Large intestine (tissue), 3 donors: ENCODE data around the gene PGGT1B. TPM values are rescaled to one million over a fixed set of nuclear protein-coding genes. Genes with fewer than 3 reads are reported as not detected.

Experiments
- DNase-seq, 2 donors: peaks; one replicate each; pipeline versions ENCODE4 v3.0.0 to v3.0.0-alpha.2; 2013
- H3K27ac ChIP-seq: one replicate; pipeline ENCODE4 v1.5.1; 2013; ENCODE audit warnings: low read length
- H3K27me3 ChIP-seq: 2 replicates; pipeline ENCODE4 v1.6.1; 2013; ENCODE audit warnings: low read length; ENCODE audit not compliant: control insufficient read depth, insufficient read depth
- H3K36me3 ChIP-seq: 2 replicates; pipeline ENCODE4 v1.6.1; 2013; ENCODE audit warnings: low read length; ENCODE audit not compliant: control insufficient read depth, insufficient read depth
- H3K4me1 ChIP-seq: one replicate; pipeline ENCODE4 v1.6.1; 2013; ENCODE audit warnings: low read length; ENCODE audit not compliant: control insufficient read depth, insufficient read depth
- H3K4me3 ChIP-seq: one replicate; pipeline ENCODE4 v1.5.1; 2013; ENCODE audit warnings: low read length
- H3K9me3 ChIP-seq: one replicate; pipeline ENCODE4 v1.6.1; 2013; ENCODE audit warnings: mild to moderate bottlenecking, low read depth, low read length, moderate library complexity; ENCODE audit not compliant: control insufficient read depth
- WGBS: methylation state at CpG from one replicate; pipeline ENCODE4 v1.1.5; 2013; ENCODE audit warnings: low lambda C conversion rate; ENCODE audit not compliant: insufficient coverage; 5-methylcytosine and 5-hydroxymethylcytosine counted together
- polyA plus RNA-seq: library from polyadenylated mRNA; unstranded; fragments of 120-200 nt; gene quantifications from one replicate; pipeline ENCODE4 v1.2.1, GENCODE V29; 2013

Gene PGGT1B
- polyA plus RNA-seq, 1 donor, result 20.5 TPM

GRCh38 chr5:115189866-115190265, 72.8 kb downstream of the PGGT1B start:
- no CpG with 5 or more reads among the region's 2 CpGs for WGBS
- peaks cover 4% of the 10 kb centered on the region for H3K4me1 ChIP-seq
- H3K27me3 ChIP-seq, result peaks cover 7% of the 10 kb centered on the region
- no peak overlapping the region for H3K27ac ChIP-seq
- H3K36me3 ChIP-seq, result no peaks in the 10 kb centered on the region
- H3K9me3 ChIP-seq, result no peaks in the 10 kb centered on the region
- DNase-seq, result no peak
- H3K4me3 ChIP-seq, result no peak overlapping the region

DNA sequence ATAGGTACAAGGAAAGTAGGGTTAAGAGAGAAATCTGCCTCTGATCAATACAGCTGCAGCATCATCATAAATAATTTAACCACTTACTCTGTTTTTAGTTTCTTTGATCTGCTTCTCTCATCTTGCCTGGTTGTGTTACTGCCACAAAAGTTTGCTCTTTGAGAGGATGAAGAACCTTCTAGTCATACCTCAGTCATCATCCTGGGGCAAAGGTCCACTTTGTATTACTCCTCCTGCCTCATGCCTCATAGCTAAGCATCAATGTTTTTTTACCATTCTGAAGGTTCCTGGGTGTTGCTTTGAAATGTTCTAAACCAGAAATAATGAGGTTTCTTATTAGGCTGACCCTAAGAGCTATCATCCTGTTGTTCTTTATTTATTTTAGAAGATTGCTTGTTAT, 75.9 kb downstream of the PGGT1B start:
- no peak for DNase-seq
- Histone ChIP-seq H3K27me3 (peaks cover 22% of the 10 kb centered on the region), H3K36me3 (no peaks in the 10 kb centered on the region), H3K27ac (no peak overlapping the region), H3K4me3 (no peak overlapping the region), H3K4me1 (no peaks in the 10 kb centered on the region), H3K9me3 (no peaks in the 10 kb centered on the region)

DNA sequence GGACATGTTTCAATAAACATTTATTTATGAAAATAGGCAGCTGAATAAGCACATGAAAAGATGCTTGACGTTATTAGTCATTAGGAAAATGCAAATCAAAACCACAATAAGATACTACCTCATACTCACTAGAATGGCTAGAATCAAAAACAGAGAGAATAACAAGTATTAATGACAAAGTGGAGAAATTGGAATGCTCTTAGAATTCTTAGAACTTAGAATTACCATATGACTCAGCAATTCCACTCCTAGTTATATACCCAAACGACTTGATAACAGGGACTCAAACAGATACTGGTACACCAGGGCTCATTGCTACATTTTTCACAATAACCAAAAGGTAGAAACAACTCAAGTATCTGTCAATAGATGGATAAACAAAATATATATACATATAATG, 77.9 kb downstream of the PGGT1B start:
- H3K27ac ChIP-seq, result no peak overlapping the region
- 86% methylated on average over 1 of the region's 2 CpGs for WGBS
- no peaks in the 10 kb centered on the region for H3K9me3 ChIP-seq
- peaks cover 42% of the 10 kb centered on the region for H3K27me3 ChIP-seq
- no peak overlapping the region for H3K4me3 ChIP-seq
- no peaks in the 10 kb centered on the region for H3K36me3 ChIP-seq
- H3K4me1 ChIP-seq, result peaks cover 4% of the 10 kb centered on the region
- no peak for DNase-seq

DNA sequence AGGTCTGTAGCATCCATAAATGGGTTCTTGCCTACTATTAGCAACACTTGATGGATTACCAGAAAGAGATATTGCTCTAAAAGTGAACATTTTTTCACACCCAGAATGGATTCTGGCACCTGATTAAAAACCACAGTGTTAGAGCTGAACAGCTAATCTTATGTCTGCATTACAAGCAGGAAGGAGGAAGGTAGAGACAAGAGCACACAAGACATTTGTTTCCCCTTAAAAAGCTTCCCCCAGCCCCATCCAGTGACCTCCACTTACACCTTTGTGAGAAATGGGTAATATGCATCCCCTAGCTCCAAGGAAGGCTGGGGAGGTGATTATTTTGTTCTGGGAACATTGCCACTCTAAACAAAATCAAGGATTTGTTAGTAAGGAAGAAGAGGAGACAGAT, 80.9 kb downstream of the PGGT1B start:
- peaks cover 67% of the 10 kb centered on the region for H3K27me3 ChIP-seq
- H3K9me3 ChIP-seq, result peaks cover 4% of the 10 kb centered on the region
- no peaks in the 10 kb centered on the region for H3K36me3 ChIP-seq
- H3K27ac ChIP-seq, result no peak overlapping the region
- H3K4me3 ChIP-seq, result no peak overlapping the region
- peaks cover 10% of the 10 kb centered on the region for H3K4me1 ChIP-seq
- no peak for DNase-seq

GRCh38 chr5:115180165-115180709, 82.4 kb downstream of the PGGT1B start:
- Histone ChIP-seq H3K4me1 (peaks cover 10% of the 10 kb centered on the region), H3K4me3 (peak overlapping the region; percentile 27), H3K36me3 (no peaks in the 10 kb centered on the region), H3K27me3 (peaks cover 67% of the 10 kb centered on the region), H3K27ac (no peak overlapping the region), H3K9me3 (peaks cover 4% of the 10 kb centered on the region)
- peak in 1 of 2 donors; percentile 39 for DNase-seq
- WGBS, result 0% methylated on average over 5 of the region's 54 CpGs

DNA sequence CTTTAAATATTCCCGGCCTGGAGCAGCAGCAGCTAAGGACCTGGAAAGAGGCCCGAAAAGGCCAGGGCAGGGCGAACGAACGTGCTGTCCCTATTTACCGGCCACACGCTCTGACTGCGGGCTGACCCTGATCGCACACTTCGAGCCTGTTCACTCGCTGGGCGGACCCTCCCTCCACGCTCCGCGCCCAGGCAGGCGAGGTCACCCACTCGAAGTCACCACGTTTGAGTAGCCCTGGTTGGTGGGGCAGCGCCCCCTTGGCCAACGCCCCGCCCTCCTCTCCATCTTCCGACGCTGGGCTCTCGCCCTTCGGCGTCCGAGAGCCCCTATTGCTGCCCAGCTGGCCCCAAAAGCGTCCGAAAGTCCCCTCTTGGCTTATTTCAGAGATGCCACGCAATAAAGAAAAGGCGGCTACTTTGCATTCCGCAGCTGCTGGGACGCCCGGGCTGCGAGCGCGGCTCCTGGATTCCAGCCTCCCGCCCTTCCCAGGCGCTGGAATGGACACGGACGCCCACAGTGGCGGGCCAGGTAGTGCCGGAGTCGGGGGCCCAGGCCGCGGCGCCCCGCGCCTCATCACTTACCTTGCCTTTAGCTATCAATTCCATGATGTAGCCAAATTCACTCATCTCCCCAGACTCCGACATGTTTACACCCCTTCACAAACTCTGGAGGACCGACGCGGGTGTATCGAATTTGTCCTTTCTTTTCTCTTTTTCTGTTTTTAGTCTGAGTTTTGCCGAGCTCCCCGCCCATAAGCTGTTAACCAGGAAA, 83.1 kb downstream of the PGGT1B start:
- Histone ChIP-seq H3K27ac (no peak overlapping the region), H3K27me3 (peaks cover 67% of the 10 kb centered on the region), H3K4me3 (peak overlapping the region; percentile 27), H3K36me3 (no peaks in the 10 kb centered on the region), H3K4me1 (peaks cover 10% of the 10 kb centered on the region), H3K9me3 (peaks cover 4% of the 10 kb centered on the region)
- peak in 1 of 2 donors; percentile 26 for DNase-seq
- WGBS, result 0% methylated on average over 1 of the region's 56 CpGs

DNA sequence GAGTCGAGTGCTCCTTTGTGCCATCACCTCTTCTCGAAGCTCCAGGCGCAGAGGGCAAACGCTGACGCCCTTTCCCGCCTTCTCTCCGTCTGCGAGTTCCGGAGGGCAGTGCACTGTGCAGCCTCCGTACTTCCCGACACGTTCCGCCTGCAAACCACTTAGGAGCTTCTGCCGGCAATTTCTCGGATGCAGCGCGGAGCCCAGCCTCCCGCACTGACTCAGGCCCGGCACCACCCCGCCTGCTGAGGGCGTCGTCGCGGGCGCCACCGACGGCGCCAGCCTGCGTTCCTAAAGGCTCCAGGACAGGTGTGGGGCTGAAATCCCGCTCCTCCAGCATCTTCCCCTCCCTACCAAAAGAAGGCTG, 83.7 kb downstream of the PGGT1B start:
- H3K9me3 ChIP-seq, result peaks cover 4% of the 10 kb centered on the region
- H3K27me3 ChIP-seq, result peaks cover 68% of the 10 kb centered on the region

GRCh38 chr5:115170929-115171510, 91.7 kb downstream of the PGGT1B start:
- 0% methylated on average over 1 of the region's 16 CpGs for WGBS
- peak overlapping the region; percentile 37 for H3K4me3 ChIP-seq
- no peak overlapping the region for H3K27ac ChIP-seq
- peak in 1 of 2 donors; percentile 36 for DNase-seq
- H3K36me3 ChIP-seq, result no peaks in the 10 kb centered on the region
- H3K27me3 ChIP-seq, result peaks cover 72% of the 10 kb centered on the region
- peaks cover 10% of the 10 kb centered on the region for H3K4me1 ChIP-seq
- H3K9me3 ChIP-seq, result peaks cover 7% of the 10 kb centered on the region

More for the DNA sequence above, 83.7 kb downstream of the PGGT1B start:
- DNase-seq, result no peak
- Histone ChIP-seq H3K36me3 (no peaks in the 10 kb centered on the region), H3K4me1 (peaks cover 12% of the 10 kb centered on the region), H3K4me3 (no peak overlapping the region), H3K27ac (no peak overlapping the region)
- no CpG with 5 or more reads among the region's 30 CpGs for WGBS

DNA sequence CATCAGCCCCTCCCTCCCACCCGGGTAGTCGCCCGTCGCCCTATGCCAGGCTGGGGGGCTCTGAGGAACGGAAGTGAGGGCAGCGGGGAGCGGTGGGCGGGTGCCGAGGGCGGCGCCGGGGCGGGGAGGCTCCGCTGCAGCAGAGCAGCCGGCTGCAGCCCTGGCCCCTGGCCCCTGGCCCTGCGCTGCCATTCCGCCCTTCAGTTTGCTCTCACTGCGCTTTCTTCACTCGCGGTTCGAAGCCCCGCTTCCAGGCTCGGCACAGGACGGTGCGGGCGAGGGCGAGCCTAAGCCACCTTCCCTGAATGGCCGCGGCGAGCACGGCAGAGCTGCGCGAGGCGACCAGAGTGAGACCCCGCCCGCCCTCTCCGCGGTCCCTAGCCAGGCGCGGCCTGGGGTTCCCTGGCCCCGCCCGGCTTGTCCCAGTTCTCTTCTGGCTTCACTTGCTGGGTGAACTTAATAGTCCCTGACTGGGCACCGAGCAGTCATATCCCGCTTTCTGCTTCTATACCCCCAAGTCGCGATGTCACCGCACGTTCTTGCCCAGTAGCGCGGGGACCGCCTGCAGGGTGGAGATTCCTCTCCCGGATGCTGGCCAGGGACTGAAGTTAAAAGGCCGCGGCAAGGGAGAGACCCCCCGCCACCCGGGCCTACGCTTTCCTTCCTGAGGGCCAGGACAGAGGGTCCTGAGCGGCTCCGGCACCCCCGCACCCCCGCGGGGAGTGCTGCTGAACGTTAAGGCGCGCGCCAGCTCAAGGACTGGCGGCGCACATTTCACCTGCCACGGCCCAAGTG, 92.3 kb downstream of the PGGT1B start:
- peak overlapping the region; percentile 37 for H3K4me3 ChIP-seq
- peaks cover 14% of the 10 kb centered on the region for H3K9me3 ChIP-seq
- H3K36me3 ChIP-seq, result no peaks in the 10 kb centered on the region
- no peak for DNase-seq
- H3K27me3 ChIP-seq, result peaks cover 69% of the 10 kb centered on the region
- 20% methylated on average over 1 of the region's 69 CpGs for WGBS
- no peak overlapping the region for H3K27ac ChIP-seq
- peaks cover 10% of the 10 kb centered on the region for H3K4me1 ChIP-seq

DNA sequence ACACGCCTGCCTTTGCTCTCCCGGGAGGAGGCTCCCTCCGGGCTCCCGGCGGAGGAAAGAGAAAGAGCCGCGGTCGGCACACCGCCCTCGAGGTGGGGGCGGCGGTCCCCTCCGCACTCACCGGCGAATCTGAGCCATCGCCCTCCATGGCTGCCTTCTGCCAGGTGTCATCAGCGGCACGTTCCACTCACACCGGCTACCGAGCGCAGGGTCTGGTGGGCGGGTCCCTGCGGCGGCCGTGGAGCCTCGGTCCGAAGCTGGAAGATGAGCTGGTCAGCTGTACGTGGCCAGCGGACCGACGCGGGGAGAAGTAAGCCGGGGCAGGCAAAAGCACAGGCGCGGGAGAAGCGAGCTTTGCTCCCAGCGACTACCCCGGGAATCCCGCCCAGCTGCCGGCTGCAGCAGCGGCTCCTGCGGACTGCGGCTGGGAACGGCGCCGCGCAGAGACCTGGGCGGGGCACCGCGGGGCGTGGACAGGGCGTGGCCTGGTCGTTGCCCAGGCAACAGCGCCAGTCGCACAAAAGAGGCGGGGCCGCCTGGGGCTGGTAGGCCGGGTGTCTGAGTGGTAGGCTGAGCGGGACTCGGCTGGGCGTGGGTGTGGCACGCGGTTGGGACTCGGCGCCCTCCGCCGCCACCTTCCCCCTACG, 93.1 kb downstream of the PGGT1B start, which contains the start of gene TRIM36:
Gene TRIM36, minus strand, starts transcription at position 422 of the 647 bp plus-strand sequence. Its CDS starts 274 bp downstream, at position 148.
- H3K36me3 ChIP-seq, result no peaks in the 10 kb centered on the region
- H3K27me3 ChIP-seq, result peaks cover 69% of the 10 kb centered on the region
- peaks cover 10% of the 10 kb centered on the region for H3K4me1 ChIP-seq
- peak; percentile 93 to 96 for DNase-seq
- H3K27ac ChIP-seq, result peak within 1 kb of the TSS; percentile 43
- no CpG with 5 or more reads among the region's 68 CpGs for WGBS
- peak within 1 kb of the TSS; percentile 71 for H3K4me3 ChIP-seq
- H3K9me3 ChIP-seq, result peaks cover 14% of the 10 kb centered on the region
